ENCODE measurements around the gene GGA1.

GGA1 gene

DNA sequence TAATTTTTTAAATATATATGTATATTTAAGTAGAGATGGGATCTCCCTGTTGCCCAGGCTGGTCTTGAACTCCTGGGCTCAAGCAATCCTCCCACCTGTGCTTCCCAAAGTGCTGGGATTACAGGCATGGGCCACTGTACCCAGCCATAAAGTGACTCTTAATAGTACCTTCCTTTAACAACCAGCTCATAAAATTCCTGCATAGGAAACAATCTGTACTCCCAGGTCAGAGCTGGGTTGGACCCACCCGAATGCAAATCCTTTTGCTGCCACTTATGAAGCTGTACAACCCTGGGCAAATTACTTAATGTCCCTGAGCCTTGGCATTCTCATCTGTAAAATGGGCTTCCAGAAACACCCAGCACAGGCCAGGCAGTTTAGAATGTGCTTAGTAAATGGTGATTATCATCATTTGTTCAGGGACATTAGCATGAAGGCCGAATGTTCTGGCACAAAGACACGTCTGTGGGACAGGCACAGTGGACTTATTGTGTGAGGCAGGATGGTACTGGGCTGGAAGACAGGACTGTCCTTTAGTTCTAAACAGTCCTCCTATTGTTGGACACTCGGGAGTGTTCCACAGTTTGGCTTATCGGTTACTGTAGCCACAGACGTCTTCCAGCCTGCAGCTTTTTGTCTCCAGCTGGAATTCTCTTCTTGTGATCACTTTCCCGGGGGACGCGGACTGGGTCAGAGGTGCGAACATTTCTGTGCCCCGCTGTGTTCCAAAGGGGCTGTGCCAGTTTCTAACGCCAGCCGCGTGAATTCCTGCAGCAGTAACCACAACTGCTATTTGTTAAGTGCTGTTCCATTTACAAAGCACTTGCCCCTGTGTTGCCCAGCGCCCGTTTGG is 55.8 kb downstream of the GGA1 start:
- DNase-seq, result no peak
- TF ChIP-seq GATA1 (IDR thresholded peaks at IDR 0.05; ENCODE audit: low read depth, low read length) (no peak), POLR2A (IDR thresholded peaks at IDR 0.05; ENCODE audit: low read length) (no peak)

GRCh38 chr22:37665487-37665886 is 56.9 kb downstream of the GGA1 start:
- TF ChIP-seq GATA1 (IDR thresholded peaks at IDR 0.05; ENCODE audit: low read depth, low read length) (no peak), POLR2A (IDR thresholded peaks at IDR 0.05; ENCODE audit: low read length) (no peak)
- DNase-seq, result no peak

DNA sequence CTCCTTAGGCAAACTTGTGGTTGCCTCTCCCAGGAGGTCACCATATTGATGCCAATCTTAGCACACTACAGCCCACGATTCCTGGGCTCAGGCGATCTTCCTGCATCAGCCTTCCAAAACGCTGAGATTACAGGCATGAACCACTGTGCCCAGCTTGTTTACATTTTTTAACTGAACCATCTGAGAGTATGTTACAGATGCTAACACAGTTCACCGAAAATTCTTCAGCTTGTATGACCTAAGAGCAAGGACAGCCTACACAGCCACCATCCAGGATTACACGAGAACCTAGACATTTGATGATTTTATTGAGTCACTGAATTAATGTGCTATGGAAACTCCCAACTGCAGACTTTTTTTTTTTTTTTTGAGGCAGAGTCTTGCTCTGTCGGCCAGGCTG is 61.0 kb downstream of the GGA1 start:
- DNase-seq, result no peak

GRCh38 chr22:37672206-37672919 is 63.7 kb downstream of the GGA1 start:
- no peak for TF ChIP-seq POLR2A (IDR thresholded peaks at IDR 0.05; ENCODE audit: low read length)
- no peak for TF ChIP-seq GATA1 (IDR thresholded peaks at IDR 0.05; ENCODE audit: low read depth, low read length)
- DNase-seq, result no peak

More for the DNA sequence above, 61.0 kb downstream of the GGA1 start:
- TF ChIP-seq POLR2A (IDR thresholded peaks at IDR 0.05; ENCODE audit: low read length) (no peak), GATA1 (IDR thresholded peaks at IDR 0.05; ENCODE audit: low read depth, low read length) (no peak)

DNA sequence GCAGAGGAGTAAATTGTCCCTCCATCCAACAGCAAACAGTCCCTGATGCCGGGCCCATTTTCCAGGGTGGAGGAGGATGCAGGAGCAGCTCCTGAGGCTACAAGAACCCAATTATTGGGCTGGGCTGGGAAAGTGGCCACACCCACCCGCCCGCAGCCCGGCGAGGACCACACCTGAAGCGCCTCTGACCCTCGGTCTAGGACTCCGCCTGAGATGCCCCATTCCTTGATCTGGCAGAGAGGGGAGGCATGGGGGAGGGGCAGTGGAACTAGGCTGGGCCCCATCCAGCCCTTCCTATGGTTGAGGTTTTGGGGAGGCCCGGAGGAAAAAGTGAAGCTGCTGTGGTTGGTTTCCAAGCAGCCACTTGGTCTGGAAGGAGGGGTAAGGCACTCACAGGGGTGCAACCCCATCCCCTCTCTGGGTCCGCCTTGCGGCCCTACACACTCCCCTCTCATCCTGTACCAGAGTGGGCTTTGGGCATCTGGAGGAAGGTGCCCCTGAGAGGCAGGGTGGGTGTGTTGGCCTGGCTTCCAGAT is 64.4 kb downstream of the GGA1 start:
- DNase-seq, result no peak
- TF ChIP-seq GATA1 (IDR thresholded peaks at IDR 0.05; ENCODE audit: low read depth, low read length) (no peak), POLR2A (IDR thresholded peaks at IDR 0.05; ENCODE audit: low read length) (no peak)

- no peak for TF ChIP-seq POLR2A (IDR thresholded peaks at IDR 0.05; ENCODE audit: low read length)
- no peak for TF ChIP-seq GATA1 (IDR thresholded peaks at IDR 0.05; ENCODE audit: low read depth, low read length)
- no peak for DNase-seq
These were observed 65.6 kb downstream of the GGA1 start for GRCh38 chr22:37674248-37674647.

DNA sequence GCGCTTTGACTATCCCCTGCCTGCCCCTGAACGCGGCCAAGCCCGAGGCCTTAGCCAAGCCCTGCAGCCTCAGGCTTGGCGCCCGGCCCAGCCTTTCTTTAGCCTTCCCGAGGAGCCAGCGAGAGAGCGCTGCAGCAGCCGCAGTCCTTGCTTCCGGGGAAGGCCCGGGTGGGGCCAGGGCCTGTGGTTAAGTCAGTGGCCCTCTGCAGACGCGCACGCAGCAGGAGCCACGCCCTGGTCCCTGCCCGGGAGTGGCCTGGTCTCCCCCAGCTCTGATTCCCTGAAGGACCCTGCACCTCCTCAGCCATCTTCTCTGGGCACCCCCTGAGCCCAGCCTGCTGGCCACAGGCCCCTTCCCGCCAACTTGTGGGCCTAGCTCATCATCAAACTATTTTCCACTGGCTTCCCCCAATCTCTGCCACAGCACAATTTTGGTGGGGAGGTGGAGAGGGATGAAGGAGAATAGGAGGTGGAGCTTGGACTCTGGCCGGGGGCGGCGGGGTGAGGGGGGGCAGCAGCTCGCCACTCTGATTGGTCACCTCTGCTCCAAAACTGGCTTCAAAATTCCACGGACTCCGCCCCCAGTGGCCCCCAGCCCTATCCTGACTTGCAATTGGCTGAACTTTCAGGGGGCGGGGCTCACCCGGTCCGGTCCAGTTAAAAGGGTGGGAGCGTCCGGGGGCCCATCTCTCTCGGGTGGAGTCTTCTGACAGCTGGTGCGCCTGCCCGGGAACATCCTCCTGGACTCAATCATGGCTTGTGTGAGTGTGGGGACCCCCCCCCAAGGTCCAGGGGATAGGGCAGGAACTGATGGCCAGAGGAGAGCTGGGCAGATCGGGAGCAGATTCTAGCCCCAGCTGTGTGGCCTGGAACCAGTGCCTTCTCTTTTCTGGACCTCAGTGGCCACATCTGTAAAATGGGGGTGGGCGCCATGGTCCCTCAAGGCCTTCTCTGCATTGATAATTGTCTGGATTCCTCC is 66.6 kb downstream of the GGA1 start, which contains the start of gene LGALS1:
Gene LGALS1 (plus strand): TSS at position 686 of the 979 bp plus-strand sequence. CDS start 67 bp downstream, at position 753.
- peak; percentile 85 to 86 for DNase-seq
- TF ChIP-seq GATA1 (IDR thresholded peaks at IDR 0.05; ENCODE audit: low read depth, low read length) (no peak), POLR2A (IDR thresholded peaks at IDR 0.05; ENCODE audit: low read length) (peak; percentile 20)

- no peak for DNase-seq
- TF ChIP-seq POLR2A (IDR thresholded peaks at IDR 0.05; ENCODE audit: low read length), result no peak
- no peak for TF ChIP-seq GATA1 (IDR thresholded peaks at IDR 0.05; ENCODE audit: low read depth, low read length)
These were observed 67.5 kb downstream of the GGA1 start for GRCh38 chr22:37675930-37676735.

DNA sequence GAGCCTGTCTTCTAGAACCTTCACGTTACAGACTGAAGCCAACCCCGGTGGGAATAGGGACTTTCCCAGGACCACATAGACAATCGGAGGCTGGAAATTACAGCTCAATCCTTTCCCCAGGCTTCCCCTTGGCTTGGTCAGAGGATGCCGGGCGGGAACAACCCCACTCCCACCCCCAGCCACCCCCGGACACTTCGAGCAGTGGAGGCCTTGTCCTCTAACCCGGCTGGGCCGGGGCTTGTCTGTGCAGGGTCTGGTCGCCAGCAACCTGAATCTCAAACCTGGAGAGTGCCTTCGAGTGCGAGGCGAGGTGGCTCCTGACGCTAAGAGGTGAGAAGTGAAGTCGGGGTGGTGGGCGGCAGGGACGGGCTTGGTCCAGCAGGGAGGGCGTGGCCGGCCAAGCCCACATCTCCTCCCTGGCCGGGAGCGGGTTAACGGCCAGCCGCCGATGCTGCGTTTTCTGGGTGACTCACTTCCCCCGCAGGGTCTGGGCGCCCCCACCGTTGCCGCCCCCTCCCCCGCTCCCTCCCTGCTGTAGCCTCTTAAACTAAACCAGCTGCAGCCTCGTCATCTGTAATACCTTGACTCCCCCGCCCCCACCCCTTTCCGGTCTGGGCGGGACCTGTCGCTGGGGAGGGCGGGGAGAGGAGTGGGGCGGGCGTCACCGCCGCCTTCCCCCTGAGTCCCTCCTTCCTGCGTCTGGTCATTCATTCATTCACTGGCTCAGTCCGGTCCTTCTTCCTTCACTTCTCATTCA is 68.3 kb downstream of the GGA1 start:
- TF ChIP-seq POLR2A (IDR thresholded peaks at IDR 0.05; ENCODE audit: low read length) (no peak), GATA1 (IDR thresholded peaks at IDR 0.05; ENCODE audit: low read depth, low read length) (no peak)
- peak; percentile 79 to 84 for DNase-seq

- DNase-seq, result no peak
- TF ChIP-seq GATA1 (IDR thresholded peaks at IDR 0.05; ENCODE audit: low read depth, low read length) (no peak), POLR2A (IDR thresholded peaks at IDR 0.05; ENCODE audit: low read length) (no peak)
These were observed 68.9 kb downstream of the GGA1 start for GRCh38 chr22:37677493-37677974.

GRCh38 chr22:37678372-37678771 is 69.7 kb downstream of the GGA1 start:
- no peak for TF ChIP-seq POLR2A (IDR thresholded peaks at IDR 0.05; ENCODE audit: low read length)
- no peak for DNase-seq

- TF ChIP-seq POLR2A (IDR thresholded peaks at IDR 0.05; ENCODE audit: low read length), result no peak
- no peak for TF ChIP-seq GATA1 (IDR thresholded peaks at IDR 0.05; ENCODE audit: low read depth, low read length)
- no peak for DNase-seq
These were observed 71.0 kb downstream of the GGA1 start for GRCh38 chr22:37679670-37680069.
